ENCODE data around the gene PRKCQ.

The PRKCQ gene

DNA sequence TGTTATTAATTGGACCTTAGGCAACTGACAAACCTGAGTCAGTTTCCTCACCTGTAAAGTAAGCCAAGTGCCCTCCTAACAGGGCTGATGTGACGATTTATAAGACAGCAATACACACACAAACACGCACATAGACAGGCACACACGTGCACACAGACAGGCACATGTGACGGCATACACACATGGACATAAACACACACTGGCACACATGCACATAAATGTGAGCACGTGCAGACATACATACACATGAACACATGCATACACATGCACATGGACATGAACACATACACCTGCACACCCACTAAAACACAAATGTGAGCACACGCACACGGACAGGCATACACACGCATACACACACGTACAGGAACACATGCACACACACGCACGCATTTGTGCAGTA lies 148.9 kb downstream of the PRKCQ start:
- H3K4me1 ChIP-seq (ENCODE audit: control insufficient read depth, insufficient read depth, low read length) = no peaks in the 10 kb centered on the region
- H3K27me3 ChIP-seq (replicated peaks; ENCODE audit: control insufficient read depth, insufficient read depth, low read length) = peaks cover 43% of the 10 kb centered on the region
- H3K9me3 ChIP-seq (ENCODE audit: control insufficient read depth, low read length) = peaks cover 8% of the 10 kb centered on the region
- DNase-seq (ENCODE audit: low read depth) = no peak
- no peak overlapping the region for H3K9ac ChIP-seq (ENCODE audit: low read length)
- no peak overlapping the region for H3K4me3 ChIP-seq (ENCODE audit: low read length)
- no peaks in the 10 kb centered on the region for H3K36me3 ChIP-seq (ENCODE audit: control insufficient read depth, insufficient read depth, low read length, severe bottlenecking)

GRCh38 chr10:6430423-6430980 lies 149.6 kb downstream of the PRKCQ start:
- Histone ChIP-seq H3K4me1 (ENCODE audit: control insufficient read depth, insufficient read depth, low read length) (no peaks in the 10 kb centered on the region), H3K36me3 (ENCODE audit: control insufficient read depth, insufficient read depth, low read length, severe bottlenecking) (no peaks in the 10 kb centered on the region), H3K4me3 (ENCODE audit: low read length) (no peak overlapping the region), H3K27me3 (replicated peaks; ENCODE audit: control insufficient read depth, insufficient read depth, low read length) (peaks cover 43% of the 10 kb centered on the region), H3K9ac (ENCODE audit: low read length) (no peak overlapping the region), H3K9me3 (ENCODE audit: control insufficient read depth, low read length) (peaks cover 8% of the 10 kb centered on the region)
- DNase-seq (ENCODE audit: low read depth) = no peak

DNA sequence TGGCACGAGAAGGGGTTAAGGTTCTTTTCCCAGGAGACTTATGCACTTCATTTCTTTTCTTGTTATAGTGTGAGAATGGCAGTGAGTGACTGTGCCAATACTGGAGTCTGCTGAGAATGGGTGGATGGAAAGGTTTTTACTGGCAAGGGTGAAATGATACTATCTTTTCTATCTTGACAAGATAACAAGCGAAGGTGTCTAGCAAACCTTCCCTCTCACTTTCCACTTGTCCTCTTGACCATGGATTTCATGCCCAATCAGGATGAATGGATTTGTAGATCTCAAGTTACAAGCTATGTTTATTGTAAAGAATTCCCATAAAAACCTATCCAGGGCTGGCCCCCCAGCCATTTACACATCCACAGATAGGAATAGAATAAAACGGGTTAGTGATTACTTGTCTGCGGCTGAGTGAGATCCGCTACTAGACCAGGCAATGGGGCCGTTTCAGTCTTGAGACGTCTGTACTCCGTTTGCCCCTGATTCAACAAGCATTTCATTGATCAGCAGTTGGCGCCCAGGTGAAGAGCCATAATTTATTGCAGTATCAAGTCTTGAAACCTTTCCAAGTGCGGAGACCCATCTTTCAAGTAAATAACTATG lies 152.6 kb downstream of the PRKCQ start:
- DNase-seq (ENCODE audit: low read depth) = no peak
- no peak overlapping the region for H3K4me3 ChIP-seq (ENCODE audit: low read length)
- peaks cover 35% of the 10 kb centered on the region for H3K27me3 ChIP-seq (replicated peaks; ENCODE audit: control insufficient read depth, insufficient read depth, low read length)
- H3K36me3 ChIP-seq (ENCODE audit: control insufficient read depth, insufficient read depth, low read length, severe bottlenecking) = no peaks in the 10 kb centered on the region
- H3K9ac ChIP-seq (ENCODE audit: low read length) = no peak overlapping the region
- H3K4me1 ChIP-seq (ENCODE audit: control insufficient read depth, insufficient read depth, low read length) = no peaks in the 10 kb centered on the region
- H3K9me3 ChIP-seq (ENCODE audit: control insufficient read depth, low read length) = peaks cover 8% of the 10 kb centered on the region

- no peak for DNase-seq (ENCODE audit: low read depth)
- no peaks in the 10 kb centered on the region for H3K36me3 ChIP-seq (ENCODE audit: control insufficient read depth, insufficient read depth, low read length, severe bottlenecking)
- H3K9me3 ChIP-seq (ENCODE audit: control insufficient read depth, low read length) = peaks cover 8% of the 10 kb centered on the region
- H3K4me3 ChIP-seq (ENCODE audit: low read length) = no peak overlapping the region
- peaks cover 27% of the 10 kb centered on the region for H3K27me3 ChIP-seq (replicated peaks; ENCODE audit: control insufficient read depth, insufficient read depth, low read length)
- H3K4me1 ChIP-seq (ENCODE audit: control insufficient read depth, insufficient read depth, low read length) = no peaks in the 10 kb centered on the region
- no peak overlapping the region for H3K9ac ChIP-seq (ENCODE audit: low read length)
Observed at GRCh38 chr10:6426317-6426716, 153.8 kb downstream of the PRKCQ start.

- no peaks in the 10 kb centered on the region for H3K36me3 ChIP-seq (ENCODE audit: control insufficient read depth, insufficient read depth, low read length, severe bottlenecking)
- H3K4me1 ChIP-seq (ENCODE audit: control insufficient read depth, insufficient read depth, low read length) = no peaks in the 10 kb centered on the region
- peaks cover 8% of the 10 kb centered on the region for H3K9me3 ChIP-seq (ENCODE audit: control insufficient read depth, low read length)
- H3K4me3 ChIP-seq (ENCODE audit: low read length) = no peak overlapping the region
- H3K9ac ChIP-seq (ENCODE audit: low read length) = no peak overlapping the region
- no peak for DNase-seq (ENCODE audit: low read depth)
- H3K27me3 ChIP-seq (replicated peaks; ENCODE audit: control insufficient read depth, insufficient read depth, low read length) = peaks cover 21% of the 10 kb centered on the region
Observed at GRCh38 chr10:6423413-6424170, 156.5 kb downstream of the PRKCQ start.

DNA sequence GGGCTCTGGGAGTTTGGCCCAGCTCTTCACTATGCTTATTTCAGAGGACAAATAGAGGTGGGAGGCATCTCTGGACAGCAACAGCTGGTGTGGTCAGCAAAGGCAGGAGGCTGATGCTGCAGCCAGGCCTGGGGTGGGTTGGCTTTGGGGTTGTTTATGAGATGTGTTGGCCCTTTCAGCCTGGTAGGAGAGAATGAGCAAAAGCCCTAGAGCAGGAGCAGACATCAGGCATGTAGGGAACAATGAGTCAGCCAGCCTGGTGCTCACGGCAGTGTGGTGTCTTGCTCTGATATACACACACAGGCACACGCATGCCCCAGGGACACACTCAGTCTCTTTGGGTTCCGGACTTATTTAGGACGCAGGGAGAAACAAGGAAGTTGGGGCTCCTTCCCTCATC lies 157.1 kb downstream of the PRKCQ start:
- peaks cover 7% of the 10 kb centered on the region for H3K9me3 ChIP-seq (ENCODE audit: control insufficient read depth, low read length)
- H3K4me1 ChIP-seq (ENCODE audit: control insufficient read depth, insufficient read depth, low read length) = no peaks in the 10 kb centered on the region
- H3K9ac ChIP-seq (ENCODE audit: low read length) = no peak overlapping the region
- peaks cover 26% of the 10 kb centered on the region for H3K27me3 ChIP-seq (replicated peaks; ENCODE audit: control insufficient read depth, insufficient read depth, low read length)
- H3K36me3 ChIP-seq (ENCODE audit: control insufficient read depth, insufficient read depth, low read length, severe bottlenecking) = no peaks in the 10 kb centered on the region
- DNase-seq (ENCODE audit: low read depth) = no peak
- H3K4me3 ChIP-seq (ENCODE audit: low read length) = no peak overlapping the region

DNA sequence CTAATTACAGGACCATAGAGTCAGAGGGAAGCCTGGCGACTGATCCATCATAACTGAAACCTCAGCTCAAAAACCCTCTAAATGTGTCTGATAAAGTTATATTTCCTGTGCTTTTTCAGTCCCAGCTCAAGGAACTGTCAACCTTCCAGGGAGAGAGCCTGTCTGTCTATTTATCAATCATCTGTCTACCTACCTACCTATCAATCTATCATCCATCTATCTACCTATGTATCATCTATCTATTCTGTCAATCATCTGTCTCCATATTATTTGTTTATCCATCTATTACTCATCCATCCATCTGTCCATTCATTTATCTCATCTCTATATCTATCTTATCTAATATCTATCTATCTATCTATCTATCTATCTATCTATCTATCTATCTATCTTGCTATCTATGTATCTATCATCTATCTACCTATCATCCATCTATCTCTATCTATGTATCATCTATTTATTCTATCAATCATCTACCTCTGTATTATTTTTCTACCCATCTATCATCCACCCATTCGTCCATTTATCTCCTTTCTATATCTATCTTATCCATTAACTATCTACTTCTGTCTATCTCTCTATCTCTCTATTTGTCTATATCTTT lies 161.4 kb downstream of the PRKCQ start:
- no peak for DNase-seq (ENCODE audit: low read depth)
- Histone ChIP-seq H3K4me1 (ENCODE audit: control insufficient read depth, insufficient read depth, low read length) (no peaks in the 10 kb centered on the region), H3K27me3 (replicated peaks; ENCODE audit: control insufficient read depth, insufficient read depth, low read length) (peaks cover 30% of the 10 kb centered on the region), H3K4me3 (ENCODE audit: low read length) (no peak overlapping the region), H3K36me3 (ENCODE audit: control insufficient read depth, insufficient read depth, low read length, severe bottlenecking) (no peaks in the 10 kb centered on the region), H3K9me3 (ENCODE audit: control insufficient read depth, low read length) (no peaks in the 10 kb centered on the region), H3K9ac (ENCODE audit: low read length) (no peak overlapping the region)

DNA sequence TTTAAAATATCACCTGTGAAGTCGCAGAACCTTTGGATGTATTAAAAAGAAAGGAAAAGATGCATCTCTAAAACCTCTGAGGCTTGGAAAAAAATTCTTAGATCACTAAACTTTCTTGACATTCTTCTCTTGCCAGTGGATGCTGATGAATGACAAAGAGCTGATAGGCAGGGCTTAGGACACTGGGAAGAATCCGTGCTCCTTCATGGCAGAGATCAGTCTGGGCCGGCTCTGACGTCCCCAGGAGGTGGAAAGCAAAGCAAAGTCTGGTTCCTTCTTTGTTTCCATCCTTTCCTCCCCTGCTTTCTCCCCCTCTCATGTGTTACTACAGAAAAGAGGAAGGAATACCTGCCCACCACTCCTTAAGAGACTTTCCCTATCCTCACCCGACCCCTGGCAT lies 161.9 kb downstream of the PRKCQ start:
- no peak for DNase-seq (ENCODE audit: low read depth)
- no peaks in the 10 kb centered on the region for H3K36me3 ChIP-seq (ENCODE audit: control insufficient read depth, insufficient read depth, low read length, severe bottlenecking)
- no peaks in the 10 kb centered on the region for H3K4me1 ChIP-seq (ENCODE audit: control insufficient read depth, insufficient read depth, low read length)
- no peak overlapping the region for H3K9ac ChIP-seq (ENCODE audit: low read length)
- peaks cover 25% of the 10 kb centered on the region for H3K27me3 ChIP-seq (replicated peaks; ENCODE audit: control insufficient read depth, insufficient read depth, low read length)
- no peak overlapping the region for H3K4me3 ChIP-seq (ENCODE audit: low read length)
- H3K9me3 ChIP-seq (ENCODE audit: control insufficient read depth, low read length) = no peaks in the 10 kb centered on the region

- no peak overlapping the region for H3K9ac ChIP-seq (ENCODE audit: low read length)
Observed at GRCh38 chr10:6416892-6417512, 163.1 kb downstream of the PRKCQ start.

DNA sequence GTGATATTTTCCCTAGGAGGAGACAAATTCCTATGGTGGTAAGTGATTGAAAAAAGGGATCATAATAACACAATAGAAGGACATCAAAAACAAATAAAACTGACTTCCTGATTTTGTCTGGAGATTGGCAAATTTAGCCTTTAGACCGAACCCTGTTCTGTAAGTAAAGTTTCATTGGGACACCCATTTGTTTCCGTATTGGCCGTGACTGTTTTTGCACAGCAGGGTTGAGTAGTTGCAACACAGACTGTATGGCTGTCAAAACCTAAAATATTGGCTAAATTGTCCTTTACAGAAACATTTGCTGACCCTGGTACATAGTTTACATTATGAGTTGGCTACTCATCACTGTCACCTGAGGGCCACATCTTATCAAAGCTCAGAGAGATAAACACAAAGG lies 168.6 kb downstream of the PRKCQ start:
- Histone ChIP-seq H3K9ac (ENCODE audit: low read length) (no peak overlapping the region), H3K4me1 (ENCODE audit: control insufficient read depth, insufficient read depth, low read length) (peaks cover 12% of the 10 kb centered on the region), H3K9me3 (ENCODE audit: control insufficient read depth, low read length) (no peaks in the 10 kb centered on the region), H3K4me3 (ENCODE audit: low read length) (no peak overlapping the region), H3K36me3 (ENCODE audit: control insufficient read depth, insufficient read depth, low read length, severe bottlenecking) (no peaks in the 10 kb centered on the region), H3K27me3 (replicated peaks; ENCODE audit: control insufficient read depth, insufficient read depth, low read length) (peaks cover under 1% of the 10 kb centered on the region)
- no peak for DNase-seq (ENCODE audit: low read depth)

More at GRCh38 chr10:6416892-6417512, 163.1 kb downstream of the PRKCQ start:
- Histone ChIP-seq H3K4me1 (ENCODE audit: control insufficient read depth, insufficient read depth, low read length) (no peaks in the 10 kb centered on the region), H3K27me3 (replicated peaks; ENCODE audit: control insufficient read depth, insufficient read depth, low read length) (peaks cover 25% of the 10 kb centered on the region), H3K9me3 (ENCODE audit: control insufficient read depth, low read length) (no peaks in the 10 kb centered on the region), H3K4me3 (ENCODE audit: low read length) (no peak overlapping the region), H3K36me3 (ENCODE audit: control insufficient read depth, insufficient read depth, low read length, severe bottlenecking) (no peaks in the 10 kb centered on the region)
- DNase-seq (ENCODE audit: low read depth) = peak; percentile 82

DNA sequence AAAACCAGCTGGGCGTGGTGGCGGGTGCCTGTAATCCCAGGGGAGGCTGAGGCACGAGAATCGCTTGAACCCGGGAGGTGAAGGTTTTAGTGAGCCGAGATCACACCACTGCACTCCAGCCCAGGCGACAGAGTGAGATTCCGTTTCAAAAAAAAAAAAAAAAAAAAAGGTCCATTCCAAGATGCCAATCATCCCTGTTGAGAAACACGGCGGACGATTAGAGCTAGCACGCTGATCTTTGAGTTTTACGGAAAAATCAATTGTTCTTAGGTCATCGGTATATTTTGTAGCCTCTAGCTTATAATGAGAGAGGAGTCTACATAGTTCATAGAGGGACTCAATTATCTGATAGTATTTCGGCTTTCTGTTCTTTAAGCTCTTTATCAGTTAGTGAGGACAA lies 169.2 kb downstream of the PRKCQ start:
- Histone ChIP-seq H3K36me3 (ENCODE audit: control insufficient read depth, insufficient read depth, low read length, severe bottlenecking) (no peaks in the 10 kb centered on the region), H3K4me1 (ENCODE audit: control insufficient read depth, insufficient read depth, low read length) (peaks cover 12% of the 10 kb centered on the region), H3K9ac (ENCODE audit: low read length) (no peak overlapping the region), H3K9me3 (ENCODE audit: control insufficient read depth, low read length) (no peaks in the 10 kb centered on the region), H3K27me3 (replicated peaks; ENCODE audit: control insufficient read depth, insufficient read depth, low read length) (no peaks in the 10 kb centered on the region), H3K4me3 (ENCODE audit: low read length) (no peak overlapping the region)
- DNase-seq (ENCODE audit: low read depth) = no peak

Measured in adipocyte (in vitro differentiated cells).